HEK293 (cell line): ENCODE results near the gene CNPPD1.
A peak's percentile ranks its signal among the peaks of the same experiment; 100 is the strongest.

Source experiments
- FEZF1 ChIP-seq: fragments of 450-650 bp; formaldehyde crosslinking; IDR thresholded peaks from 2 replicates; pipeline ENCODE4 v1.5.1; 2016; ENCODE audit warnings: missing biosample characterization, missing genetic modification characterization
- GLIS2 ChIP-seq: fragments of 450-650 bp; formaldehyde crosslinking; IDR thresholded peaks from 2 replicates; pipeline ENCODE4 v1.5.1; 2016; ENCODE audit warnings: missing biosample characterization, missing genetic modification characterization
- HOXA7 ChIP-seq: sonication (generic); formaldehyde crosslinking; IDR thresholded peaks from 2 replicates; pipeline ENCODE4 v1.8.1; 2022; ENCODE audit warnings: missing genetic modification reagents, borderline replicate concordance
- KLF1 ChIP-seq: fragments of 450-650 bp; formaldehyde crosslinking; IDR thresholded peaks from 2 replicates; pipeline ENCODE4 v1.5.1; 2016; ENCODE audit warnings: missing biosample characterization, missing genetic modification characterization
- KLF10 ChIP-seq: fragments of 450-650 bp; IDR thresholded peaks from 2 replicates; pipeline ENCODE4 v1.5.1; 2018; ENCODE audit warnings: missing biosample characterization, mild to moderate bottlenecking, missing genetic modification characterization
- KLF16 ChIP-seq: fragments of 450-650 bp; formaldehyde crosslinking; IDR thresholded peaks from 2 replicates; pipeline ENCODE4 v1.5.1; 2017; ENCODE audit warnings: missing biosample characterization, missing genetic modification characterization
- MYNN ChIP-seq: fragments of 450-650 bp; formaldehyde crosslinking; IDR thresholded peaks from 2 replicates; pipeline ENCODE4 v1.5.1; 2016; ENCODE audit warnings: missing biosample characterization, missing genetic modification characterization, borderline replicate concordance
- SP2 ChIP-seq: fragments of 450-650 bp; formaldehyde crosslinking; IDR thresholded peaks from 2 replicates; pipeline ENCODE4 v1.5.1; 2016; ENCODE audit warnings: missing biosample characterization, missing genetic modification characterization
- SP3 ChIP-seq: fragments of 450-650 bp; formaldehyde crosslinking; IDR thresholded peaks from 2 replicates; pipeline ENCODE4 v1.5.1; 2016; ENCODE audit warnings: missing biosample characterization, missing genetic modification characterization
- SP7 ChIP-seq: fragments of 450-650 bp; formaldehyde crosslinking; IDR thresholded peaks from 2 replicates; pipeline ENCODE4 v1.5.1; 2016; ENCODE audit warnings: missing biosample characterization, missing genetic modification characterization
- ZBTB8A ChIP-seq: fragments of 450-650 bp; formaldehyde crosslinking; IDR thresholded peaks from 2 replicates; pipeline ENCODE4 v1.5.1; 2016; ENCODE audit warnings: missing biosample characterization, missing genetic modification characterization
- ZNF10 ChIP-seq: fragments of 450-650 bp; formaldehyde crosslinking; IDR thresholded peaks from 2 replicates; pipeline ENCODE4 v1.5.1; 2017; ENCODE audit warnings: missing biosample characterization, missing genetic modification characterization
- ZNF112 ChIP-seq: fragments of 450-650 bp; formaldehyde crosslinking; IDR thresholded peaks from 2 replicates; pipeline ENCODE4 v1.5.0; 2017; ENCODE audit warnings: missing biosample characterization, missing genetic modification characterization
- ZNF23 ChIP-seq: fragments of 450-650 bp; formaldehyde crosslinking; IDR thresholded peaks from 2 replicates; pipeline ENCODE4 v1.5.1; 2016; ENCODE audit warnings: missing biosample characterization, missing genetic modification characterization, borderline replicate concordance
- ZNF239 ChIP-seq: fragments of 450-650 bp; formaldehyde crosslinking; IDR thresholded peaks from 2 replicates; pipeline ENCODE4 v1.5.1; 2016; ENCODE audit warnings: missing biosample characterization, missing genetic modification characterization
- ZNF335 ChIP-seq: fragments of 450-650 bp; formaldehyde crosslinking; conservative IDR thresholded peaks from 2 replicates; pipeline ENCODE4 v1.5.1; 2016; ENCODE audit warnings: missing biosample characterization, missing genetic modification characterization
- ZNF394 ChIP-seq: fragments of 450-650 bp; formaldehyde crosslinking; IDR thresholded peaks from 2 replicates; pipeline ENCODE4 v1.5.1; 2016; ENCODE audit warnings: missing biosample characterization, missing genetic modification characterization, mild to moderate bottlenecking, moderate library complexity, borderline replicate concordance
- ZNF404 ChIP-seq: fragments of 450-650 bp; formaldehyde crosslinking; IDR thresholded peaks from 2 replicates; pipeline ENCODE4 v1.5.1; 2017; ENCODE audit warnings: missing biosample characterization, missing genetic modification characterization
- ZNF501 ChIP-seq: fragments of 450-650 bp; formaldehyde crosslinking; IDR thresholded peaks from 2 replicates; pipeline ENCODE4 v1.5.1; 2016; ENCODE audit warnings: missing biosample characterization, missing genetic modification characterization
- ZNF558 ChIP-seq: fragments of 450-650 bp; formaldehyde crosslinking; IDR thresholded peaks from 2 replicates; pipeline ENCODE4 v1.5.1; 2016; ENCODE audit warnings: missing biosample characterization, missing genetic modification characterization
- ZNF610 ChIP-seq: fragments of 450-650 bp; formaldehyde crosslinking; IDR thresholded peaks from 2 replicates; pipeline ENCODE4 v1.5.1; 2016; ENCODE audit warnings: missing biosample characterization, missing genetic modification characterization, borderline replicate concordance
- ZNF626 ChIP-seq: fragments of 450-650 bp; sonication (Bioruptor Pico); formaldehyde crosslinking; IDR thresholded peaks from 2 replicates; pipeline ENCODE4 v1.5.1; 2018; ENCODE audit warnings: missing biosample characterization, missing genetic modification characterization, inconsistent platforms
- ZNF629 ChIP-seq: fragments of 450-650 bp; formaldehyde crosslinking; IDR thresholded peaks from 2 replicates; pipeline ENCODE4 v1.5.1; 2017; ENCODE audit warnings: missing biosample characterization, missing genetic modification characterization
- ZNF660 ChIP-seq: fragments of 450-650 bp; IDR thresholded peaks from 2 replicates; pipeline ENCODE4 v1.5.1; 2018; ENCODE audit warnings: missing biosample characterization, mild to moderate bottlenecking, missing genetic modification characterization
- ZNF677 ChIP-seq: fragments of 450-650 bp; IDR thresholded peaks from 2 replicates; pipeline ENCODE4 v1.5.0; 2018; ENCODE audit warnings: missing biosample characterization, mild to moderate bottlenecking, missing genetic modification characterization, moderate library complexity
- ZNF76 ChIP-seq: fragments of 450-650 bp; formaldehyde crosslinking; IDR thresholded peaks from 2 replicates; pipeline ENCODE4; 2016; ENCODE audit warnings: low read depth, missing biosample characterization, missing genetic modification characterization, borderline replicate concordance
- ZNF785 ChIP-seq: fragments of 450-650 bp; formaldehyde crosslinking; IDR thresholded peaks from 2 replicates; pipeline ENCODE4 v1.5.1; 2016; ENCODE audit warnings: missing biosample characterization, missing genetic modification characterization
- ZNF792 ChIP-seq: fragments of 450-650 bp; formaldehyde crosslinking; IDR thresholded peaks from 2 replicates; pipeline ENCODE4 v1.5.1; 2016; ENCODE audit warnings: missing biosample characterization, missing genetic modification characterization
- TF ChIP-seq, protein P1 (sequence below): fragments of 450-650 bp; formaldehyde crosslinking; IDR thresholded peaks from 2 replicates; pipeline ENCODE4 v1.5.1; 2016; ENCODE audit warnings: missing biosample characterization, missing genetic modification characterization
- TF ChIP-seq, protein P2 (sequence below): fragments of 450-650 bp; formaldehyde crosslinking; IDR thresholded peaks from 2 replicates; pipeline ENCODE4 v1.5.1; 2017; ENCODE audit warnings: missing biosample characterization, mild to moderate bottlenecking, missing genetic modification characterization, moderate library complexity
- TF ChIP-seq, protein P3 (sequence below): fragments of 450-650 bp; formaldehyde crosslinking; IDR thresholded peaks from 2 replicates; pipeline ENCODE4 v1.5.1; 2016; ENCODE audit warnings: missing biosample characterization, missing genetic modification characterization
- TF ChIP-seq, protein P4 (sequence below): fragments of 450-650 bp; formaldehyde crosslinking; IDR thresholded peaks from 2 replicates; pipeline ENCODE4 v1.5.1; 2016; ENCODE audit warnings: missing biosample characterization, missing genetic modification characterization, low read depth
- TF ChIP-seq, protein P5 (sequence below): fragments of 450-650 bp; formaldehyde crosslinking; IDR thresholded peaks from 2 replicates; pipeline ENCODE4 v1.5.1; 2017; ENCODE audit warnings: missing biosample characterization, missing genetic modification characterization

CNPPD1 gene

DNA sequence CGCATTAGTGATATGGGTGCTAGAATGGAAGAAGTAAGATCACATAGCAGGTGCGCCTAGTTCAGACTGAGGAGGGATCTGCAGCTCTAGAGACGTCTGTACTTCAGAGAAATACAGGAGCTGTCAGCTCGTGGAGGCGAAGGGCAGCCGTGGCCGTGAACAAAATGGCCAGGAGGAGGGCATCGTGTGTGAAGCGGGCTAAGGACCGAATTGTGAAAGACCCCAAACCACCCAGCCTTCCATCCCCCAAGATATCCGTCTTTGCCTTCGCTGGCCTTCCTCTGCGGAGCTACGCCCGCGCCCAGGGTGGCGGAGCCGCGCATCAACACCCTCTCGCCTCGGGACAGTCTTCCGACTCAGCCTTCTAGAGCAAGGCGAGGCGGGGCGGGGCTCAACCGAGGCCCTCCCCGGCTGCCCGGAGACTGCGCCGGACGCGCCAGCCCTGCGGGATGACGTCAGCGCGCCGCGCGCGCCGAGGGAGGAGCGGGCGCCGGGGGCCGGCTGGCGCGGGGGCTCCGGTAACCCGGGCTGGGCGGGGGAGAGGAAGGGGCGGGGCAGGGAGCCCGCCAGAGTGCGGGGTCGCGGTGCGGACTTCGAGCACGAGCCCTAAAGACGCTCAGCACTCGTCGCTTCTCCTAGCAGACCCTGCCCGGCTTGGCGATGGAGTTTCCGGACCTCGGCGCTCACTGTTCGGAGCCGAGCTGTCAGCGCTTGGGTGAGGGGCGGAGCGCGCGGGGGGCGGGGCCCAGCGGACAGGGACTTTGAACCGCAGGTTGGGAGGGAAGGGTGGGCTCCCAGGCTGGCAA lies 29.8 kb upstream of the CNPPD1 start, which contains the start of gene ZFAND2B (continued):
- TF ChIP-seq, protein P1, sequence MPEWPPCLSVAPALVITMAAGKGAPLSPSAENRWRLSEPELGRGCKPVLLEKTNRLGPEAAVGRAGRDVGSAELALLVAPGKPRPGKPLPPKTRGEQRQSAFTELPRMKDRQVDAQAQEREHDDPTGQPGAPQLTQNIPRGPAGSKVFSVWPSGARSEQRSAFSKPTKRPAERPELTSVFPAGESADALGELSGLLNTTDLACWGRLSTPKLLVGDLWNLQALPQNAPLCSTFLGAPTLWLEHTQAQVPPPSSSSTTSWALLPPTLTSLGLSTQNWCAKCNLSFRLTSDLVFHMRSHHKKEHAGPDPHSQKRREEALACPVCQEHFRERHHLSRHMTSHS = no peak
- TF ChIP-seq ZNF558 (tag by site-specific recombination) (no peak), ZNF660 (tag by site-specific recombination) (peak; percentile 48), FEZF1 (no peak), ZNF23 (no peak), SP2 (peak; percentile 70), ZNF10 (tag by site-specific recombination) (no peak), ZNF112 (tag by site-specific recombination) (no peak), ZNF404 (tag by site-specific recombination) (no peak), KLF1 (tag by site-specific recombination) (peak; percentile 52), SP3 (peak; percentile 80), ZNF785 (tag by site-specific recombination) (no peak), ZNF239 (no peak), GLIS2 (tag by site-specific recombination) (peak; percentile 65; the same call in 1 of the 2 replicates), KLF16 (tag by site-specific recombination) (0 out of 2 replicates have a peak, but pooled peaks have one; percentile 65), ZNF626 (tag by site-specific recombination) (no peak), ZNF501 (tag by site-specific recombination) (0 out of 2 replicates have a peak, but pooled peaks have one; percentile 47), SP7 (tag by site-specific recombination) (peak; percentile 60), ZNF76 (no peak), KLF10 (tag by site-specific recombination) (0 out of 2 replicates have a peak, but pooled peaks have one; percentile 35), ZNF792 (tag by site-specific recombination) (no peak), ZNF335 (tag by site-specific recombination) (peak; percentile 50), ZBTB8A (tag by site-specific recombination) (peak; percentile 88), ZNF610 (tag by site-specific recombination) (0 out of 2 replicates have a peak, but pooled peaks have one; percentile 30), ZNF629 (tag by site-specific recombination) (peak; percentile 47; the same call in 1 of the 2 replicates), HOXA7 (no peak), ZNF677 (tag by site-specific recombination) (no peak), ZNF394 (tag by site-specific recombination) (no peak), MYNN (tag by site-specific recombination) (no peak)
- TF ChIP-seq, protein P2, sequence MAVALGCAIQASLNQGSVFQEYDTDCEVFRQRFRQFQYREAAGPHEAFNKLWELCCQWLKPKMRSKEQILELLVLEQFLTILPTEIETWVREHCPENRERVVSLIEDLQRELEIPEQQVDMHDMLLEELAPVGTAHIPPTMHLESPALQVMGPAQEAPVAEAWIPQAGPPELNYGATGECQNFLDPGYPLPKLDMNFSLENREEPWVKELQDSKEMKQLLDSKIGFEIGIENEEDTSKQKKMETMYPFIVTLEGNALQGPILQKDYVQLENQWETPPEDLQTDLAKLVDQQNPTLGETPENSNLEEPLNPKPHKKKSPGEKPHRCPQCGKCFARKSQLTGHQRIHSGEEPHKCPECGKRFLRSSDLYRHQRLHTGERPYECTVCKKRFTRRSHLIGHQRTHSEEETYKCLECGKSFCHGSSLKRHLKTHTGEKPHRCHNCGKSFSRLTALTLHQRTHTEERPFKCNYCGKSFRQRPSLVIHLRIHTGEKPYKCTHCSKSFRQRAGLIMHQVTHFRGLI = no peak
- TF ChIP-seq, protein P3, sequence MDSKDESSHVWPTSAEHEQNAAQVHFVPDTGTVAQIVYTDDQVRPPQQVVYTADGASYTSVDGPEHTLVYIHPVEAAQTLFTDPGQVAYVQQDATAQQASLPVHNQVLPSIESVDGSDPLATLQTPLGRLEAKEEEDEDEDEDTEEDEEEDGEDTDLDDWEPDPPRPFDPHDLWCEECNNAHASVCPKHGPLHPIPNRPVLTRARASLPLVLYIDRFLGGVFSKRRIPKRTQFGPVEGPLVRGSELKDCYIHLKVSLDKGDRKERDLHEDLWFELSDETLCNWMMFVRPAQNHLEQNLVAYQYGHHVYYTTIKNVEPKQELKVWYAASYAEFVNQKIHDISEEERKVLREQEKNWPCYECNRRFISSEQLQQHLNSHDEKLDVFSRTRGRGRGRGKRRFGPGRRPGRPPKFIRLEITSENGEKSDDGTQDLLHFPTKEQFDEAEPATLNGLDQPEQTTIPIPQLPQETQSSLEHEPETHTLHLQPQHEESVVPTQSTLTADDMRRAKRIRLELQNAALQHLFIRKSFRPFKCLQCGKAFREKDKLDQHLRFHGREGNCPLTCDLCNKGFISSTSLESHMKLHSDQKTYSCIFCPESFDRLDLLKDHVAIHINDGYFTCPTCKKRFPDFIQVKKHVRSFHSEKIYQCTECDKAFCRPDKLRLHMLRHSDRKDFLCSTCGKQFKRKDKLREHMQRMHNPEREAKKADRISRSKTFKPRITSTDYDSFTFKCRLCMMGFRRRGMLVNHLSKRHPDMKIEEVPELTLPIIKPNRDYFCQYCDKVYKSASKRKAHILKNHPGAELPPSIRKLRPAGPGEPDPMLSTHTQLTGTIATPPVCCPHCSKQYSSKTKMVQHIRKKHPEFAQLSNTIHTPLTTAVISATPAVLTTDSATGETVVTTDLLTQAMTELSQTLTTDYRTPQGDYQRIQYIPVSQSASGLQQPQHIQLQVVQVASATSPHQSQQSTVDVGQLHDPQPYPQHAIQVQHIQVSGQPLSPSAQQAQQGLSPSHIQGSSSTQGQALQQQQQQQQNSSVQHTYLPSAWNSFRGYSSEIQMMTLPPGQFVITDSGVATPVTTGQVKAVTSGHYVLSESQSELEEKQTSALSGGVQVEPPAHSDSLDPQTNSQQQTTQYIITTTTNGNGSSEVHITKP (tag by site-specific recombination) = 0 out of 2 replicates have a peak, but pooled peaks have one; percentile 22
- TF ChIP-seq, protein P4, sequence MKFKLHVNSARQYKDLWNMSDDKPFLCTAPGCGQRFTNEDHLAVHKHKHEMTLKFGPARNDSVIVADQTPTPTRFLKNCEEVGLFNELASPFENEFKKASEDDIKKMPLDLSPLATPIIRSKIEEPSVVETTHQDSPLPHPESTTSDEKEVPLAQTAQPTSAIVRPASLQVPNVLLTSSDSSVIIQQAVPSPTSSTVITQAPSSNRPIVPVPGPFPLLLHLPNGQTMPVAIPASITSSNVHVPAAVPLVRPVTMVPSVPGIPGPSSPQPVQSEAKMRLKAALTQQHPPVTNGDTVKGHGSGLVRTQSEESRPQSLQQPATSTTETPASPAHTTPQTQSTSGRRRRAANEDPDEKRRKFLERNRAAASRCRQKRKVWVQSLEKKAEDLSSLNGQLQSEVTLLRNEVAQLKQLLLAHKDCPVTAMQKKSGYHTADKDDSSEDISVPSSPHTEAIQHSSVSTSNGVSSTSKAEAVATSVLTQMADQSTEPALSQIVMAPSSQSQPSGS = peak; percentile 78
- TF ChIP-seq, protein P5, sequence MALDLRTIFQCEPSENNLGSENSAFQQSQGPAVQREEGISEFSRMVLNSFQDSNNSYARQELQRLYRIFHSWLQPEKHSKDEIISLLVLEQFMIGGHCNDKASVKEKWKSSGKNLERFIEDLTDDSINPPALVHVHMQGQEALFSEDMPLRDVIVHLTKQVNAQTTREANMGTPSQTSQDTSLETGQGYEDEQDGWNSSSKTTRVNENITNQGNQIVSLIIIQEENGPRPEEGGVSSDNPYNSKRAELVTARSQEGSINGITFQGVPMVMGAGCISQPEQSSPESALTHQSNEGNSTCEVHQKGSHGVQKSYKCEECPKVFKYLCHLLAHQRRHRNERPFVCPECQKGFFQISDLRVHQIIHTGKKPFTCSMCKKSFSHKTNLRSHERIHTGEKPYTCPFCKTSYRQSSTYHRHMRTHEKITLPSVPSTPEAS (tag by site-specific recombination) = no peak
